ENCODE data around the gene LARP7. TPM values are rescaled to one million over a fixed set of nuclear protein-coding genes. Genes with fewer than 3 reads are reported as not detected.
"Not testable (repeated sequence)": the region's sequence is repeated elsewhere in the genome, so short reads cannot be mapped to it uniquely, and the experiment has no call there.

Gene LARP7
- total RNA-seq, 1 experiment from 2014 or later = 22.6 TPM

DNA sequence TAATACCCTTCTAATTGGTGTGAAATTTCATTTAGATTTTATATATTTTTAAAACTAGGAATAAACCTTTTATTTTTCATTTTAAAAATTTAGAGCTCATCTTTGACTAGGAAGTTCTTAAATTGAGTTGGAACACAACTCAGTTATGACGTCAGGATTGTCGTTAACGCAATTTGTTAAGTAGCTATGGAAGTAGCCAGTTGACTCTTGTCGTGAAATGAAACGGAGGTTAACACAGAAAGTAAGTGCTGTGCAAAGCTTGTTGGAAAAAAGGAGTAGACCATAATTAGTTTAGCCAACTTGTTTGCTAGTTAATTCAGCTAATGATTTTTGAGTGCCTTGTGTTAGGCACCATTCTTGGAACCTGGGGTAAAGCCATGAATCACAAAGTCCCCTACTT lies 18.3 kb downstream of the LARP7 start:
- no peak for DNase-seq
- Mint-ChIP-seq H3K36me3 (ENCODE audit: insufficient read depth, unreplicated experiment) (no peaks in the 10 kb centered on the region), H3K4me3 (ENCODE audit: low read depth, unreplicated experiment) (no peak overlapping the region), H3K9me3 (ENCODE audit: low read depth, unreplicated experiment) (no peaks in the 10 kb centered on the region), H3K27ac (ENCODE audit: unreplicated experiment) (no peak overlapping the region), H3K4me1 (ENCODE audit: low read depth, unreplicated experiment) (no peaks in the 10 kb centered on the region), H3K27me3 (ENCODE audit: unreplicated experiment) (no peaks in the 10 kb centered on the region)
- intact Hi-C loops (cut with micrococcal nuclease; ENCODE audit: unreplicated experiment) = no loop called here
- no TSS peak for BruUV-seq (replicated peaks)
- TF ChIP-seq, protein P1, sequence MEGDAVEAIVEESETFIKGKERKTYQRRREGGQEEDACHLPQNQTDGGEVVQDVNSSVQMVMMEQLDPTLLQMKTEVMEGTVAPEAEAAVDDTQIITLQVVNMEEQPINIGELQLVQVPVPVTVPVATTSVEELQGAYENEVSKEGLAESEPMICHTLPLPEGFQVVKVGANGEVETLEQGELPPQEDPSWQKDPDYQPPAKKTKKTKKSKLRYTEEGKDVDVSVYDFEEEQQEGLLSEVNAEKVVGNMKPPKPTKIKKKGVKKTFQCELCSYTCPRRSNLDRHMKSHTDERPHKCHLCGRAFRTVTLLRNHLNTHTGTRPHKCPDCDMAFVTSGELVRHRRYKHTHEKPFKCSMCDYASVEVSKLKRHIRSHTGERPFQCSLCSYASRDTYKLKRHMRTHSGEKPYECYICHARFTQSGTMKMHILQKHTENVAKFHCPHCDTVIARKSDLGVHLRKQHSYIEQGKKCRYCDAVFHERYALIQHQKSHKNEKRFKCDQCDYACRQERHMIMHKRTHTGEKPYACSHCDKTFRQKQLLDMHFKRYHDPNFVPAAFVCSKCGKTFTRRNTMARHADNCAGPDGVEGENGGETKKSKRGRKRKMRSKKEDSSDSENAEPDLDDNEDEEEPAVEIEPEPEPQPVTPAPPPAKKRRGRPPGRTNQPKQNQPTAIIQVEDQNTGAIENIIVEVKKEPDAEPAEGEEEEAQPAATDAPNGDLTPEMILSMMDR (IDR thresholded peaks at IDR 0.05; ENCODE audit: unreplicated experiment) = no peak
- CTCF ChIA-PET = interaction anchor here (0.5 kb wide), 1 partner anchor 108 kb away, joined by 3 read pairs; no protein-coding TSS in a partner anchor

DNA sequence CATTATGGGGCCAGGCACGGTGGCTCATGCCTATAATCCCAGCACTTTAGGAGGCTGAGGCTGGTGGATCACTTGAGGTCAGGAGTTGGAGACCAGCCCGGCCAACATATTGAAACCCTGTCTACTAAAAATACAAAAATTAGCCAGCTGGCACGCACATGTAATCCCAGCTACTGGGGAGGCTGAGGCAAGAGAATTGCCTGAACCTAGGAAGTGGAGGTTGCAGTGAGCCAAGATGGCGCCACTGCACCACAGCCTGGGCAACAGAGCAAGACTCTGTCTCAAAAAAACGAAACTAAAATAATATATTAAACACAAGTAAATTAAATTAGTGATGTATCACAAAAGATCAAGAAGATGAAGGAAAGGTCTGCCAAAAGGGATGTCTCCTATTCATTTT lies 19.2 kb downstream of the LARP7 start:
- intact Hi-C loops (cut with micrococcal nuclease; ENCODE audit: unreplicated experiment); H3K4me1 Mint-ChIP-seq (ENCODE audit: low read depth, unreplicated experiment); H3K4me3 Mint-ChIP-seq (ENCODE audit: low read depth, unreplicated experiment); H3K36me3 Mint-ChIP-seq (ENCODE audit: insufficient read depth, unreplicated experiment); DNase-seq; BruUV-seq (replicated peaks); H3K27me3 Mint-ChIP-seq (ENCODE audit: unreplicated experiment); H3K9me3 Mint-ChIP-seq (ENCODE audit: low read depth, unreplicated experiment); H3K27ac Mint-ChIP-seq (ENCODE audit: unreplicated experiment): not testable (repeated sequence)
- CTCF ChIA-PET = interaction anchor here (0.6 kb wide), 1 partner anchor 9 kb away, joined by 4 read pairs; no protein-coding TSS in a partner anchor

DNA sequence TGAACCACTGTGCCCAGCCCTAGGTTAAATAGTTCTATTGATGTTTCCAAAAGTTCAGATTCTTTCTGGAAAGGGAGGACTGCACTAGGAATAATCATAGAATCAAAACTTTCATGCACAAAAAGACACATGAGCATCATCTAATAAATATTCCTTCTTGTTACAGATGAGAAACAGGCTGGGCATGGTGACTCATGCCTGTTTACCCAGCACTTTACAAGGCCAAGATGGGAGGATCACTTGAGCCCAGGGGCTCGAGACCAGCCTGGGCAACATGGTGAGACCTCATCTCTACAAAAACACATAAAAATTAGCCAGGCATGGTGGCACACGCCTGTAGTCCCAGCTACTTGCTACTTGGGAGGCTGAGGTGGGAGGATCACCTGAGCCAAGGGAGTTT lies 27.7 kb downstream of the LARP7 start:
- Mint-ChIP-seq H3K4me3 (ENCODE audit: low read depth, unreplicated experiment) (no peak overlapping the region), H3K4me1 (ENCODE audit: low read depth, unreplicated experiment) (no peaks in the 10 kb centered on the region), H3K27ac (ENCODE audit: unreplicated experiment) (no peak overlapping the region), H3K27me3 (ENCODE audit: unreplicated experiment) (no peaks in the 10 kb centered on the region), H3K36me3 (ENCODE audit: insufficient read depth, unreplicated experiment) (no peaks in the 10 kb centered on the region), H3K9me3 (ENCODE audit: low read depth, unreplicated experiment) (no peaks in the 10 kb centered on the region)
- BruUV-seq (replicated peaks) = no TSS peak
- TF ChIP-seq, protein P1 (IDR thresholded peaks at IDR 0.05; ENCODE audit: unreplicated experiment) = no peak
- intact Hi-C loops (cut with micrococcal nuclease; ENCODE audit: unreplicated experiment) = no loop called here
- DNase-seq = no peak
- CTCF ChIA-PET = no interaction called here

DNA sequence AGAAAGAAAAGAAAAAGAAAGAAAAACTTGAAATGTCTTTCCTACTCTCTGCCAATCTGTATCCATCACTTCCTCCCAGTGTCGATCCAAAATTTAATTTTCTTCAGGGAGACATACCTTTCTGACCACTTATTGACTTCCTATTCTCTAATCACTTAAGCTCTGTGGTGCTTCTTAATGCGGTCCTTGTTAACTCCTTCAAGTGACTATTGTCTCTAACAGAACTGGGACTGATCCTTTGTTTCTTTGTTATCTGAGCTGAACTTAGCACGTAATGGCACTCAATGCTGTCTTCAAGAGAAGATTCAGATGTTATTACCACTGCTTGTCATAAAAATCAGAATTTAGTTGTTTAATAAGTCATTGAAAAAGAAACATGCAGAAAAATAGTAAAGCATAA lies 31.2 kb downstream of the LARP7 start:
- CTCF ChIA-PET = interaction anchor here (0.5 to 0.7 kb wide), 4 partner anchors 16 to 555 kb away, joined by 3 to 8 read pairs (median 4); no protein-coding TSS in a partner anchor
- intact Hi-C loops (cut with micrococcal nuclease; ENCODE audit: unreplicated experiment) = no loop called here
- Mint-ChIP-seq H3K27ac (ENCODE audit: unreplicated experiment) (no peak overlapping the region), H3K27me3 (ENCODE audit: unreplicated experiment) (no peaks in the 10 kb centered on the region), H3K4me3 (ENCODE audit: low read depth, unreplicated experiment) (no peak overlapping the region), H3K36me3 (ENCODE audit: insufficient read depth, unreplicated experiment) (no peaks in the 10 kb centered on the region), H3K9me3 (ENCODE audit: low read depth, unreplicated experiment) (no peaks in the 10 kb centered on the region), H3K4me1 (ENCODE audit: low read depth, unreplicated experiment) (no peaks in the 10 kb centered on the region)
- DNase-seq = no peak
- BruUV-seq (replicated peaks) = no TSS peak
- TF ChIP-seq, protein P1 (IDR thresholded peaks at IDR 0.05; ENCODE audit: unreplicated experiment) = no peak

DNA sequence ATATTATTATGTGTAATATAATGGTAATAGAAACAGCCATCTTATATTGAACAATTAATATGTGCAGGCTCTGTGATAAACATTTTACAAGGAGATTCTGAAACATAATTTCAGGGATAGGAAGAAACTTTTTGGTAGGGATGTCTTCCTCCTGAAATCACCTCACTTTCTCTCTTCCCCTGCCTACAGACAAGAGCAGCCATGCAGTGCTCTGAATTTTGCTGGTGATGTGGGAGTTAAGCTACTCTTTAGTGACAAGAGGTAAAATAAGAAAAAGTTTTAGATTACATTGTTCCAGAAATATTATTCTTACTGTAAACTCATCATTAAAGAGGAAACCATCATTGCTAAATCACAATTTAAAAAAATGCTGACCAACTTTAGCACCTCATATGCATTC lies 36.1 kb downstream of the LARP7 start:
- no peak overlapping the region for H3K4me3 Mint-ChIP-seq (ENCODE audit: low read depth, unreplicated experiment)
- DNase-seq = no peak
- H3K27ac Mint-ChIP-seq (ENCODE audit: unreplicated experiment) = no peak overlapping the region
- TF ChIP-seq, protein P1 (IDR thresholded peaks at IDR 0.05; ENCODE audit: unreplicated experiment) = no peak
- H3K4me1 Mint-ChIP-seq (ENCODE audit: low read depth, unreplicated experiment) = no peaks in the 10 kb centered on the region
- no peaks in the 10 kb centered on the region for H3K36me3 Mint-ChIP-seq (ENCODE audit: insufficient read depth, unreplicated experiment)
- no peaks in the 10 kb centered on the region for H3K27me3 Mint-ChIP-seq (ENCODE audit: unreplicated experiment)
- H3K9me3 Mint-ChIP-seq (ENCODE audit: low read depth, unreplicated experiment) = no peaks in the 10 kb centered on the region
- intact Hi-C loops (cut with micrococcal nuclease; ENCODE audit: unreplicated experiment) = no loop called here
- BruUV-seq (replicated peaks) = no TSS peak
- CTCF ChIA-PET = no interaction called here

Measured in Calu3 (cell line).